ENCODE data around the gene RAB27B.

GRCh38 chr18:54899500-54899899, 71.2 kb downstream of the RAB27B start:
- no peak for TF ChIP-seq POLR2A (IDR thresholded peaks at IDR 0.05; ENCODE audit: low read length)
- no peak for TF ChIP-seq FOSB (CRISPR knock-in tag; IDR thresholded peaks at IDR 0.05)
- no peak for TF ChIP-seq MAX (IDR thresholded peaks at IDR 0.05)
- TF ChIP-seq CTCF (IDR thresholded peaks at IDR 0.05), result no peak
- TF ChIP-seq ESRRA (IDR thresholded peaks at IDR 0.05; ENCODE audit: borderline replicate concordance, low read length), result no peak

All from A549 (cell line).